ENCODE measurements around the gene SMURF2. TPM values are rescaled to one million over a fixed set of nuclear protein-coding genes. Genes with fewer than 3 reads are reported as not detected.

Gene SMURF2
- total and polyA plus RNA-seq, 2 donors from 2014 or later: 7.2 to 27.9 TPM

GRCh38 chr17:64496348-64496785 is 165.7 kb downstream of the SMURF2 start:
- Histone ChIP-seq H3K4me1 (ENCODE audit: control insufficient read depth in 2 of 3, insufficient read depth in 2 of 3, low read depth in 1 of 3, low read length in 3 of 3) (peaks cover 0 to 15% (median 7%) of the 10 kb centered on the region in 3 donors), H3K9ac (ENCODE audit: low read length in 3 of 3) (peak overlapping the region; percentile 35 to 95 (median 77)), H3K36me3 (ENCODE audit: control insufficient read depth in 2 of 3, insufficient read depth in 3 of 3, low read length in 3 of 3) (peaks cover 23 to 41% (median 31%) of the 10 kb centered on the region in 3 donors), H3K27me3 (ENCODE audit: control insufficient read depth, insufficient read depth, low read length) (no peaks in the 10 kb centered on the region), H3K4me3 (ENCODE audit: low read length in 3 of 3) (peak overlapping the region; percentile 85 to 97 (median 91)), H3K9me3 (ENCODE audit: control insufficient read depth in 2 of 3, insufficient read depth in 1 of 3, low read length in 3 of 3) (no peaks in the 10 kb centered on the region), H3K27ac (ENCODE audit: low read depth in 2 of 2, low read length in 2 of 2) (peak overlapping the region; percentile 76 to 88)
- intact Hi-C loops (cut with DNase I): loop anchor here (10.0 kb wide), 1 partner anchor 72 kb away; no protein-coding TSS in a partner anchor
- FAIRE-seq (no peak), DNase-seq (peak in 1 of 5 donors; percentile 12)
- TF ChIP-seq CTCF (IDR thresholded peaks at IDR 0.05; ENCODE audit: borderline replicate concordance, extremely low read depth, insufficient read depth): no peak

Small RNA genes within 50 kb of the gene (microRNA-seq; reads per million reads assigned to microRNA genes)
- gene MIR3064 (3.4 reads per million, percentile 2 among the genes with 10 or more reads in this experiment), gene MIR5047 (not detected)

Other genes starting within 250 kb of the SMURF2 start
- 17.8 TPM for gene MILR1, start 213.2 kb downstream of the SMURF2 start, total RNA-seq
- gene MILR1, start 213.2 kb downstream of the SMURF2 start, polyA plus RNA-seq (ENCODE audit: insufficient read depth, low read depth, low replicate concordance): 2.2 TPM
- 18.4 TPM for gene POLG2, start 165.3 kb downstream of the SMURF2 start, total RNA-seq
- 9.0 TPM for gene POLG2, start 165.3 kb downstream of the SMURF2 start, polyA plus RNA-seq (ENCODE audit: insufficient read depth, low read depth, low replicate concordance)
- 769 TPM for gene DDX5, start 156.0 kb downstream of the SMURF2 start, total RNA-seq
- 343 TPM for gene DDX5, start 156.0 kb downstream of the SMURF2 start, polyA plus RNA-seq (ENCODE audit: insufficient read depth, low read depth, low replicate concordance)
- 49.3 TPM for gene CEP95, start 155.3 kb downstream of the SMURF2 start, total RNA-seq
- gene CEP95, start 155.3 kb downstream of the SMURF2 start, polyA plus RNA-seq (ENCODE audit: insufficient read depth, low read depth, low replicate concordance): 25.3 TPM